ENCODE results near the gene UGCG.

- no peak for TF ChIP-seq POLR2A (IDR thresholded peaks at IDR 0.05; ENCODE audit: low read depth, low read length)
- TF ChIP-seq IRF3 (IDR thresholded peaks at IDR 0.05): no peak
- peak; percentile 85 for TF ChIP-seq ZNF384 (IDR thresholded peaks at IDR 0.05; ENCODE audit: borderline replicate concordance, low read depth, low read length)
- no peak for TF ChIP-seq BCL11A (IDR thresholded peaks at IDR 0.05; ENCODE audit: low read depth, low read length)
- no peak for TF ChIP-seq POLR2AphosphoS2 (IDR thresholded peaks at IDR 0.05; ENCODE audit: low read depth, low read length)
Measured at GRCh38 chr9:111984086-111984802, 87.6 kb downstream of the UGCG start.

Data from GM12878 (cell line).